Hematopoietic multipotent progenitor cell treated with erythropoietin and hydrocortisone succinate and interleukin-3 and kit ligand, for 8 days (in vitro differentiated cells): ENCODE results near the gene RGMB.

Experiments used
- DNase-seq: peaks from one replicate; pipeline ENCODE4 v3.0.0-alpha.2; 2015

Gene RGMB

GRCh38 chr5:98787131-98787719 lies 13.8 kb downstream of the RGMB start:
- no peak for DNase-seq

DNA sequence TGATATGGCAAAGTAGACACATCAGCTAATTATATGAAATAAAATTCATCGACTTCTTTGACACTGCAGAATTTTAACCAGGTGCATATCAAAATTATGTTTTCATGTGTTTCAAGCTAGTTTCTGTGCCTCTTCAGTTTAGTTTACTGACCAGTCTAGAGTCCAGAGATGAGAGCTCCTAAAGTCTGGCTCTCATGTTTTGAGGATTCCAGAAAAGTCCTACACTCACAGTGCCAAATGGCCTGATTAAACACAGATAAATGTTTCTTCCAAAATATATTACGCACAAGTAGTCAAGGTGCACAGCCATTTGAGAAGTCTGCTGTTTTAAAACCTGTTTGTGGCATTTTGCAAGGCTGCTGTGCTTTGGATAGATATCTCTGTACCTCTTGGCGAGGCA lies 15.6 kb downstream of the RGMB start:
- DNase-seq: no peak

DNA sequence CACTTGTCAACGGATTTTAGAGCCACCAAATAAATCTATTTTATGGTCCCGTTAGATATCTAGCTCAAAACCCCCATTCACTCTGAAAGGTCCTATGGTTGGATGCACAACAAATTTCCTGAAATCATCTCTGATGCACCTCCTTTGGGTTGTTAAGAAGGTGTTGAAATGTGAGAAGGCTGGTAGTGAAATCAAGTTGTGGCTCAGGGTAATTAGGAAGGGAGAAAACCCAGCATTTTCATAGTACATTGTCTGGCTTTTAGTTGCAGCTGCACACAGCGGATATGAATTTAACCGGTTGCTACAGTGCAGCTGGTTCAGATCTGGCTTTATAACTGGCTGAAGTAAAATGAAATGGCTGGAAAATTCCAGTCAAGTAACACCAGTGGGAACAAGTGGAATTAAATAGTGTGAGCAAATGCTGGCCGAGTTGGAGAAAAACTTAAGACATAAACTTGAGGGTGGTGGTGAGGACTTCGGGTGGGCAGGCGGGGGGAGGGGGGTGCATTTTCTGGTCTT lies 17.6 kb downstream of the RGMB start:
- DNase-seq: no peak

DNA sequence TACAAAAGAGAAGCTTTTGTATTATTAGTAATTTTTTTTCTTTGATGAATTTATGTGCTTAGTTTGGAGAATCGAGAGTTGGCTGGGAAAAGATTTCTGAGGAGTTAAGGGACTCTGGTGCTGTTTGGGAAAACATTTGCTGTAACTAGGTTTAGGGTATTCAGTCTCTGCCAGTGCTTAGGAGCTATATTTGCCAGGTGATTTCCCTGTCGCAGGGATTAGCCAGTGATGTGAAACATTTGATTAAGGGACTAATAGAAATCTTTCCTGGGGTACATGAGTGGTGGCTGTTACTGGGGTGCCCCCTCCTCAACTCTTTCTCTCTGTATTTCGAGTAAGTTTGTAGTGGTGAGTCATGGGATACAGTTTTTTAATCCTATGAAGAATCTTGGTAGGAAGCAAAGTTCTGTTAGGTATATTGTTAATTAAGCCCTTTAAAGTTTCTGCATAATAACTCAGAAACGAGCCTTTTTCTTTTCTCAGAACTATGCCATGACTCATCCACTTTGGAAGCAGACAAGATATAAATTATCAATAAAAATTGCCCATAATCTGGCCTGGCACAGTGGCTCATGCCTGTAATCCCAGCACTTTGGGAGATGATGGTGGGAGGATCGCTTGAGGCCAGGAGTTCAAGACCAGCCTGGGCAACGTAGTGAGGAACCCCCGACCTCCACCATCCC lies 18.6 kb downstream of the RGMB start:
- no peak for DNase-seq

- DNase-seq: no peak
These were observed 19.8 kb downstream of the RGMB start for GRCh38 chr5:98793223-98793622.

- no peak for DNase-seq
These were observed 20.5 kb downstream of the RGMB start for GRCh38 chr5:98794001-98794400.

GRCh38 chr5:98794414-98795080 lies 21.1 kb downstream of the RGMB start:
- DNase-seq: no peak

GRCh38 chr5:98795243-98795642 lies 21.8 kb downstream of the RGMB start:
- no peak for DNase-seq

GRCh38 chr5:98796197-98796972 lies 22.9 kb downstream of the RGMB start:
- peak; percentile 52 for DNase-seq

GRCh38 chr5:98798371-98798770 lies 24.9 kb downstream of the RGMB start:
- DNase-seq: no peak

GRCh38 chr5:98798847-98799246 lies 25.4 kb downstream of the RGMB start:
- no peak for DNase-seq

- no peak for DNase-seq
These were observed 30.6 kb downstream of the RGMB start for GRCh38 chr5:98804066-98804465.

- no peak for DNase-seq
These were observed 31.6 kb downstream of the RGMB start for GRCh38 chr5:98805070-98805469.

GRCh38 chr5:98807806-98808205 lies 34.3 kb downstream of the RGMB start:
- DNase-seq: no peak

DNA sequence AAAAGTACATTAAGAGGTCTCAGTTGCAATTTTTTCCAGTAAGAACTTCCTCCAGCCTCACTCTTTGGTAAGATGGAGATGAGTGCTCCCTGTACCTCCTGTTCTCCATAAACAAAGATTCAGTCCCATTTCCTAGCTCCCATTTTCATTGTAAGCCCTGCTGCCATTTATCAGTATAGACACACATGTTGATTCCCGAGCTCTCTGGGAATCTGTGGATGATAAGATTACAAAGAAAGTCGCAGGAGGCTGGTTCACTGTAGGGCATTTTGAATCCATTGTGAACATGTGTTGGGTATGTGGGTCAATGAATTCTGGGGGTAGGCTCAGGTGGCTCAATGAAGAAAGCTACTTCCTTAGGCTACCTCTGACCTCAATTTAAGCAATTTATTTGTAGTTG lies 36.7 kb downstream of the RGMB start:
- peak; percentile 21 for DNase-seq

- no peak for DNase-seq
These were observed 40.3 kb downstream of the RGMB start for GRCh38 chr5:98813755-98814154.

DNA sequence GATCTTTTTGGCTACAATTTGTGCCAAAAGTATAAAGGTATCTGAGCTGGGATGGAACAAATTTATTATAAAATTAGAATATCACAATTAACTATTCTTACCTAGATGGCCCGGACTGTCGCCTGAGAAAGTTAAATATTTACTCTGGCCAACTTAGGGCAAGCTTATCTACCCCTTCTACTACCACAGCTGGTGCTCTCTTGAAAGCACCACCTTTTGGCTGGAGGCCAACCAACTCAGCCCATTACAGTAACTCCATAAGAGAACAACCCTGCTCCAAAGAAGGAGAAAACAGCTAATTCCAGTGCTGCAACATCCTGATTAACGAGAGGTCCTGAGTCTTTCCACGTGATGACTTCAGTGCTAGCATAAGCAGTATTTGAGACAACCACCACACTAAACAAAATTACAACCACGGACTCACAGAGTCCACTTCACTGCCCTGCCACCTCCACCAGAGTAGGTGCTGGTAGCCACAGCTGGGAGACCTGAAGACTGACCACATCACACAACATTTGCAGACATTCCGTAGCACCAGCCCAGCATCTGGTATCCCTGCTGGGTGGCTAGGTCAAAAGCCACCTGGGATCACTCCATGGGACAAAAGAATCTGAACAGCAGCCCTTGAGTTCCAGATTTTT lies 43.2 kb downstream of the RGMB start:
- DNase-seq: peak; percentile 76

DNA sequence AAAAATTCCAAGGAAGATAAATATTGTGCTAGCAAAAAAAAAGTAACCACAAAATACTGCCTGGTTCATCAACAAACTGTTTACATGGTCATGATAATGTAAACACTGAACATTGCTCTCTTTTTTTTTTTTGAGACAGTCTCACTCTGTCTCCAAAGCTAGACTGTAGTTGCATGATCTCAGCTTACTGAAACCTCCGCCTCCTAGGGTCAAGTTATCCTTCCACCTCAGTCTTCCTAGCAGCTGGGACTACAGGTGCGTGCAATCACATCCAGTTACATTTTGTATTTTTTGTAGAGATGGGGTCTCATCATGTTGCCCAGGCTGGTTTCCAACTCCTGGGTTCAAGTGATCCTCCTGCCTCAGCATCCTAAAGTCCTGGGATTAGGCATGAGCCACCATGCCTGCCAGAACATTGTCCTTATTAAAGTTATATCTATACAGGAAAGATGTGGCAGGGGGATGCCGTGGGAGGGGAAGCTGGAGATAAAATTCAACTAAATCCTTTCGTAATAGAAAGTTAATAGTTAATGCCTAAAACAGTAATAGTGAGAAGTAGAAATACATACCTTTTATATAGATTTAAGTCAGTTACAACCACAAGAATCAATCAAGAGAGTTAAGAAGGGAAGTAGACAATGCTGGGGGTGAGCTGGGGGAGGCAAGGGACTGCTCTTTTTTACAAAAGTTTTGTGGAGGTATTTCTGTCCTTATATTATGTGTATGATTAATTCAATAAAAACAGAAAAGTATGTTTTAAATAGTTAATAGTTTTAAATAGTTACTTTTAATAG lies 52.3 kb downstream of the RGMB start:
- no peak for DNase-seq

GRCh38 chr5:98827161-98827560 lies 53.7 kb downstream of the RGMB start:
- DNase-seq: peak; percentile 50

GRCh38 chr5:98827588-98828284 lies 54.3 kb downstream of the RGMB start:
- no peak for DNase-seq

DNA sequence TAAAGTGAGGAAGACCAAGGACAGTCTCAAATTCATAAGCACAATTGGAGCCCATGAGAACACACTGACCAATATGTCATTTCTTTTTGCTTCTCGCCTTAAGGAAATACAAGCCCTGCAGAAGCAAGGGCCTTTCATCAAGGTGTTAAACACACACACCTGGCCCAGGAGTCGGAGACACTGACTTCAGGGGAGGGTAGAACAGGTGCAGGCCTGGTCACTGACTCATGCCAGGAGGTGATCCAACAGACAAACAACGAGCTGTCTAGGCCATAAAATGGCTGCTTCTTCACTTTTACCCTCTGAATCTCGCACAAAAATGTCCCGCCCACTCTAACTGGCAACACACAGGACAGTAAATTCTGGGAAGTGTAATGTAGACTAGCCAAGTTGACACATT lies 62.7 kb downstream of the RGMB start:
- no peak for DNase-seq
